HepG2 (cell line): ENCODE measurements around the gene HOMEZ. TPM values are rescaled to one million over a fixed set of nuclear protein-coding genes. Genes with fewer than 3 reads are reported as not detected.
A peak's percentile ranks its signal among the peaks of the same experiment; 100 is the strongest.

ENCODE experiments used
- ATAC-seq: fragments of 200-7000 bp; cut with Tn5 transposase; 3 replicates; pipeline ENCODE4 v1.9.1; 2020; ENCODE audit warnings: mild to moderate bottlenecking, moderate library complexity
- BruUV-seq: library from RNA; stranded (reverse); fragments of 400-500 nt; replicated peaks from 2 replicates; lab custom pipeline; 2021; lab: Mats Ljungman, UMichigan
- CTCF ChIA-PET: fragments of 300-600 bp; formaldehyde crosslinking; extraction: SDS; loops from one replicate; lab custom pipeline; 2021; ENCODE audit warnings: low total read pairs, inconsistent platforms, low intra/inter-chr PET ratio; lab: Yijun Ruan, JAX
- POLR2A ChIA-PET: fragments of 350-600 bp; sonication (Branson Sonifier 250); formaldehyde crosslinking; loops from one replicate; lab custom pipeline; 2020; ENCODE audit warnings: antibody characterized with exemption, inconsistent platforms; lab: Yijun Ruan, JAX
- DNase-seq: peaks from one replicate; pipeline ENCODE4 v3.0.0-alpha.2; 2015; ENCODE audit warnings: low spot score
- FAIRE-seq: peaks from 3 replicates; lab custom pipeline; 2011; peaks lifted over from hg19 to GRCh38; lab: Jason Lieb, UNC
- H2AFZ ChIP-seq: one replicate; pipeline ENCODE4 v1.6.1; 2011; ENCODE audit warnings: low read length, inconsistent platforms
- H3K27ac ChIP-seq: fragments of 300-600 bp; 3 replicates; pipeline ENCODE4 v1.8.0; 2011; ENCODE audit warnings: mixed run types, mild to moderate bottlenecking, mixed read lengths, low read length, inconsistent platforms; ENCODE audit not compliant: insufficient read depth; ENCODE audit errors: extremely low read length
- H3K27me3 ChIP-seq, 2 experiments: fragments of 200-600 bp in 1 of 2; 2 replicates in 1 of 2; 3 replicates in 1 of 2; pipeline versions ENCODE4 v1.6.0 to v1.8.0; 2011; ENCODE audit warnings: low read length in 2 of 2, mild to moderate bottlenecking in 2 of 2, moderate library complexity in 2 of 2, inconsistent platforms in 1 of 2; ENCODE audit not compliant: insufficient read depth in 2 of 2, control insufficient read depth in 1 of 2
- H3K36me3 ChIP-seq, 2 experiments: fragments of 200-600 bp in 1 of 2; replicated peaks in 1 of 2; 2 replicates in 1 of 2; 3 replicates in 1 of 2; pipeline versions ENCODE4 v1.5.1 to v1.8.0; 2011; ENCODE audit warnings: low read length in 2 of 2, inconsistent platforms in 1 of 2; ENCODE audit not compliant: insufficient read depth in 2 of 2, control insufficient read depth in 1 of 2
- H3K4me1 ChIP-seq: 2 replicates; pipeline ENCODE4 v1.5.1; 2012; ENCODE audit warnings: low read length, inconsistent platforms; ENCODE audit not compliant: insufficient read depth
- H3K4me2 ChIP-seq: 2 replicates; pipeline ENCODE4 v1.6.0; 2011; ENCODE audit warnings: low read depth, low read length, inconsistent platforms
- H3K4me3 ChIP-seq, 3 experiments: fragments of 200-600 bp in 1 of 3; sonication (generic), shearing (Covaris generic) in 1 of 3; replicated peaks in 1 of 3; 2 replicates each; pipeline ENCODE4 v1.5.1; 2011 to 2016; ENCODE audit warnings: low read length in 3 of 3, inconsistent platforms in 2 of 3, low read depth in 2 of 3, mild to moderate bottlenecking in 2 of 3, control low read depth in 1 of 3, mixed read lengths in 1 of 3; ENCODE audit not compliant: insufficient read depth in 1 of 3
- H3K79me2 ChIP-seq: one replicate; pipeline ENCODE4 v1.6.1; 2011; ENCODE audit warnings: low read length, inconsistent platforms; ENCODE audit not compliant: insufficient read depth
- H3K9ac ChIP-seq: 2 replicates; pipeline ENCODE4 v1.6.0; 2011; ENCODE audit warnings: mild to moderate bottlenecking, low read depth, low read length, inconsistent platforms; ENCODE audit not compliant: insufficient read depth
- H3K9me3 ChIP-seq: 2 replicates; pipeline ENCODE4 v1.5.1; 2012; ENCODE audit warnings: mild to moderate bottlenecking, low read length
- H4K20me1 ChIP-seq: 2 replicates; pipeline ENCODE4 v1.6.0; 2011; ENCODE audit warnings: inconsistent platforms, mild to moderate bottlenecking, low read length, moderate library complexity; ENCODE audit not compliant: insufficient read depth
- ATF3 ChIP-seq: sonication (generic); formaldehyde crosslinking; IDR thresholded peaks from 2 replicates; pipeline ENCODE4 v1.4.0; 2020; ENCODE audit warnings: missing genetic modification reagents
- GATAD1 ChIP-seq: IDR thresholded peaks from 2 replicates; pipeline ENCODE4 v1.6.1; 2016; ENCODE audit warnings: missing genetic modification reagents, missing compliant biosample characterization
- GMEB1 ChIP-seq: sonication (generic); formaldehyde crosslinking; IDR thresholded peaks from 2 replicates; pipeline ENCODE4 v1.5.1; 2020; ENCODE audit warnings: missing genetic modification reagents, mild to moderate bottlenecking, borderline replicate concordance
- HMG20B ChIP-seq: conservative IDR thresholded peaks from 2 replicates; pipeline ENCODE4 v1.6.1; 2016; ENCODE audit warnings: missing genetic modification reagents, missing compliant biosample characterization
- NFAT5 ChIP-seq: sonication (generic); formaldehyde crosslinking; IDR thresholded peaks from 2 replicates; pipeline ENCODE4 v1.4.0; 2020; ENCODE audit warnings: missing genetic modification reagents
- ZBTB20 ChIP-seq: sonication (generic); formaldehyde crosslinking; IDR thresholded peaks from 2 replicates; pipeline ENCODE4 v1.8.1; 2023; ENCODE audit warnings: missing genetic modification reagents, low read depth, mild to moderate bottlenecking, borderline replicate concordance
- ZBTB26 ChIP-seq: IDR thresholded peaks from 2 replicates; pipeline ENCODE4 v1.6.1; 2016; ENCODE audit warnings: missing compliant biosample characterization, missing genetic modification reagents, borderline replicate concordance
- ZNF124 ChIP-seq: sonication (generic); formaldehyde crosslinking; IDR thresholded peaks from 2 replicates; pipeline ENCODE4 v1.4.0; 2020; ENCODE audit warnings: missing genetic modification reagents
- ZNF136 ChIP-seq: sonication (generic); formaldehyde crosslinking; IDR thresholded peaks from 2 replicates; pipeline ENCODE4 v1.8.1; 2022; ENCODE audit warnings: low read depth, mild to moderate bottlenecking, moderate library complexity, missing genetic modification reagents
- ZNF17 ChIP-seq: sonication (generic); formaldehyde crosslinking; IDR thresholded peaks from 2 replicates; pipeline ENCODE4 v1.5.0; 2020; ENCODE audit warnings: mild to moderate bottlenecking, missing genetic modification reagents
- ZNF296 ChIP-seq: sonication (generic); formaldehyde crosslinking; conservative IDR thresholded peaks from 2 replicates; pipeline ENCODE4 v1.5.0; 2020; ENCODE audit warnings: mild to moderate bottlenecking, missing genetic modification reagents
- ZNF3 ChIP-seq: IDR thresholded peaks from 2 replicates; pipeline ENCODE4 v1.7.0; 2017; ENCODE audit warnings: inconsistent platforms
- ZZZ3 ChIP-seq: sonication (generic); formaldehyde crosslinking; IDR thresholded peaks from 2 replicates; pipeline ENCODE4 v1.4.0; 2020; ENCODE audit warnings: missing genetic modification reagents, mild to moderate bottlenecking, borderline replicate concordance
- WGBS: methylation state at CpG from one replicate; pipeline ENCODE4 v1.1.6; 2017; ENCODE audit warnings: low lambda C conversion rate; 5-methylcytosine and 5-hydroxymethylcytosine counted together
- in situ Hi-C: cut with HindIII; loops from 2 replicates; pipeline ENCODE4 v1.10.0; 2017; ENCODE audit warnings: low pct_unique_long_range_greater_than_20kb; ENCODE audit not compliant: extremely low pct_ligation_motif_present
- intact Hi-C: fragments of 100-400 bp; cut with micrococcal nuclease; formaldehyde crosslinking; loops from one replicate; pipeline ENCODE4 v1.10.0; 2022; ENCODE audit not compliant: unreplicated experiment
- polyA plus RNA-seq, 8 experiments: library from polyadenylated mRNA; depleted of rRNA in 3 of 8; stranded (reverse) in 7 of 8; unstranded in 1 of 8; fragments of >200 nt; fragmentation: Illumina TruSeq in 4 of 8; extraction: Trizol in 4 of 8; gene quantifications; 2 replicates each; pipeline versions ENCODE4 v1.2.1 to v1.2.3, GENCODE V29; 2011 to 2016; ENCODE audit warnings: low read depth in 4 of 8, missing spikeins in 1 of 8, mixed read lengths in 1 of 8; ENCODE audit not compliant: insufficient read depth in 1 of 8
- total RNA-seq, 5 experiments: library from RNA; depleted of rRNA; stranded (reverse); fragments of >200 nt; fragmentation: Illumina TruSeq; extraction: Trizol; gene quantifications; 2 replicates each; pipeline ENCODE4 v1.2.3, GENCODE V29; 2016; ENCODE audit warnings: low read depth in 1 of 5

The HOMEZ gene
- total and polyA plus RNA-seq, 2 of the 13 experiments (the other 11 are each of a cell fraction or from before 2014, with no cell fraction given): 14.5 to 31.8 TPM

- Histone ChIP-seq H3K36me3 (peaks cover 27 to 38% of the 10 kb centered on the region in 2 experiments), H3K27me3 (no peaks in the 10 kb centered on the region; a peak in 1 of 5 replicates), H3K79me2 (peaks cover 34% of the 10 kb centered on the region)
- WGBS: 94% methylated on average over 1 of the region's 1 CpG
- no peak for ATAC-seq
- TF ChIP-seq NFAT5 (CRISPR knock-in tag) (0 out of 2 replicates have a peak, but pooled peaks have one; percentile 37), ATF3 (0 out of 2 replicates have a peak, but pooled peaks have one; percentile 15), GMEB1 (CRISPR knock-in tag) (no peak), ZNF136 (CRISPR knock-in tag) (no peak), ZNF124 (no peak), ZZZ3 (CRISPR knock-in tag) (0 out of 2 replicates have a peak, but pooled peaks have one; percentile 52), ZBTB26 (CRISPR knock-in tag) (no peak), ZNF3 (CRISPR knock-in tag) (no peak), ZNF296 (no peak), ZNF17 (CRISPR knock-in tag) (no peak), ZBTB20 (no peak), GATAD1 (no peak), HMG20B (CRISPR knock-in tag) (0 out of 2 replicates have a peak, but pooled peaks have one; percentile 22)
- TF ChIP-seq, all 625 proteins: peak for 4
- H3K9me3 ChIP-seq: no peaks in the 10 kb centered on the region
- intact Hi-C loops (no loop called here), in situ Hi-C loops (loop anchor here (25.0 kb wide), 1 partner anchor 827 kb away; the partner anchor contains the start of genes EMC9, FITM1, PSME1 and PSME2)
- H2AFZ ChIP-seq: no peak overlapping the region
- peaks cover 32% of the 10 kb centered on the region for H3K4me1 ChIP-seq
- DNase-seq: no peak
- H3K9ac ChIP-seq: no peak overlapping the region
- ChIA-PET CTCF (no interaction called here), POLR2A (interaction anchor here (1.4 to 18.7 kb wide), 3 partner anchors 9 to 24 kb away, joined by 6 to 1053 read pairs (median 19); partner anchors contain the start of genes HOMEZ, PABPN1 and PPP1R3E)
- no peak for FAIRE-seq
- no peaks in the 10 kb centered on the region for H4K20me1 ChIP-seq
- no peak overlapping the region for H3K27ac ChIP-seq
- no peak overlapping the region for H3K4me3 ChIP-seq
- no TSS peak for BruUV-seq
- no peak overlapping the region for H3K4me2 ChIP-seq
Measured at GRCh38 chr14:23310546-23310945, 24.6 kb upstream of the HOMEZ start.
